Esophagus squamous epithelium (tissue), 4 donors: Measurements from ENCODE around the gene SREBF2.

ENCODE experiments used
- CTCF ChIP-seq, 6 experiments: fragments of 450-650 bp in 4 of 6; fragments of 200-600 bp in 2 of 6; sonication (generic) in 2 of 6; IDR thresholded peaks; one replicate each; pipeline ENCODE4 v1.5.1; 2016 to 2019; ENCODE audit warnings: antibody characterized with exemption in 6 of 6, mild to moderate bottlenecking in 4 of 6, moderate library complexity in 4 of 6
- POLR2A ChIP-seq, 4 donors: fragments of 450-650 bp; IDR thresholded peaks; one replicate each; pipeline ENCODE4 v1.6.1; 2017; ENCODE audit warnings: antibody characterized with exemption in 4 of 4, mild to moderate bottlenecking in 4 of 4, moderate library complexity in 3 of 4

GRCh38 chr22:41891407-41891806 lies 58.5 kb downstream of the SREBF2 start:
- no peak for TF ChIP-seq CTCF (IDR thresholded peaks at IDR 0.05)
- no peak for TF ChIP-seq POLR2A (IDR thresholded peaks at IDR 0.05)
